ENCODE data around the gene EML4. TPM values are rescaled to one million over a fixed set of nuclear protein-coding genes. Genes with fewer than 3 reads are reported as not detected.
"Not testable (repeated sequence)": the region's sequence is repeated elsewhere in the genome, so short reads cannot be mapped to it uniquely, and the experiment has no call there.

EML4 gene
- total and polyA plus RNA-seq, 9 of the 15 experiments (the other 6 are each of a cell fraction or from before 2014, with no cell fraction given) = 14.7 to 48.3 (median 36.5) TPM

- Histone ChIP-seq H3K27me3 (ENCODE audit: control insufficient read depth in 2 of 2, insufficient read depth in 2 of 2, low read length in 2 of 2) (no peaks in the 10 kb centered on the region), H3K9ac (ENCODE audit: insufficient read depth in 1 of 2, low read depth in 2 of 2, low read length in 2 of 2) (no peak overlapping the region), H3K36me3 (ENCODE audit: control insufficient read depth, insufficient read depth, low read length) (peaks cover 78% of the 10 kb centered on the region), H3K4me1 (replicated peaks in 1 of 2; ENCODE audit: control insufficient read depth in 2 of 2, insufficient read depth in 2 of 2, low read length in 2 of 2) (peaks cover 0 to 9% of the 10 kb centered on the region in 2 experiments; a peak in 2 of 5 replicates), H4K20me1 (replicated peaks; ENCODE audit: control insufficient read depth, insufficient read depth, low read length) (no peaks in the 10 kb centered on the region), H3K4me3 (no peak overlapping the region), H3K4me2 (ENCODE audit: insufficient read depth, low read length) (no peak overlapping the region), H3K27ac (ENCODE audit: extremely low read depth, low read depth, low read length) (no peak overlapping the region), H3K79me2 (ENCODE audit: control insufficient read depth, insufficient read depth, low read length) (no peaks in the 10 kb centered on the region), H3K9me1 (ENCODE audit: control insufficient read depth, insufficient read depth, low read length) (no peaks in the 10 kb centered on the region), H2AFZ (ENCODE audit: low read depth, low read length) (no peak overlapping the region), H3K9me3 (replicated peaks; ENCODE audit: control insufficient read depth, insufficient read depth, low read depth, low read length) (no peaks in the 10 kb centered on the region)
- ChIA-PET POLR2A (no interaction called here), CTCF (ENCODE audit: low intra/inter-chr PET ratio) (no interaction called here)
- intact Hi-C loops (cut with micrococcal nuclease) (no loop called here), in situ Hi-C loops (cut with MboI) (no loop called here)
- TF ChIP-seq RAD21 (CRISPR knock-in tag; conservative IDR thresholded peaks at IDR 0.05 in 1 of 2, IDR thresholded peaks at IDR 0.05 in 1 of 2) (no peak), ZNF124 (CRISPR knock-in tag; IDR thresholded peaks at IDR 0.05) (no peak), NCOA4 (IDR thresholded peaks at IDR 0.05; ENCODE audit: partially characterized antibody) (no peak), ZNF146 (CRISPR knock-in tag; IDR thresholded peaks at IDR 0.05; ENCODE audit: unreplicated experiment) (no peak)
- no peak for FAIRE-seq
- no TSS peak for BruUV-seq (replicated peaks)
- no peak for ATAC-seq
- WGBS (ENCODE audit: insufficient coverage, low coverage, missing lambda C conversion rate) = 96% methylated on average over 3 of the region's 3 CpGs
- DNase-seq (ENCODE audit: extremely low read depth in 1 of 4, low spot score in 3 of 4) = no peak
Measured at GRCh38 chr2:42334220-42334619, 165.1 kb downstream of the EML4 start.

DNA sequence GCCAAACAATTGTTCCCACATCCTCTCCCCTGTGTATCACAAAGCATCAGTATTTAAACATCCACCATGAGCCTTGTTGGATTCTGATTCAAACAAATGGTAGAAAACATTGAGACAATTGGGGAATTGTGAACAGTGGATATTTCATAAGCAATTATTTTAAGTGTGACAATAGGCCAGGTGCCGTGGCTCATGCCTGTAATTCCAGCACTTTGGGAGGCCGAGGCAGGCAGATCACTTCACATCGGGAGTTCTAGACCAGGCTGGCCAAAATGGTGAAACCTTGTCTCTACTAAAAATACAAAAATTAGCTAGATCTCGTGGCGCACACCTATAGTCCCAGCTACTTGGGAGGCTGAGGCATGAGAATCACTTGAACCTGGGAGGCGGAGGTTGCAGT is 165.7 kb downstream of the EML4 start:
- H3K9ac ChIP-seq (ENCODE audit: insufficient read depth in 1 of 2, low read depth in 2 of 2, low read length in 2 of 2); CTCF ChIA-PET (ENCODE audit: low intra/inter-chr PET ratio); H3K27ac ChIP-seq (ENCODE audit: extremely low read depth, low read depth, low read length); DNase-seq (ENCODE audit: extremely low read depth in 1 of 4, low spot score in 3 of 4); H3K4me3 ChIP-seq; FAIRE-seq; H3K9me3 ChIP-seq (replicated peaks; ENCODE audit: control insufficient read depth, insufficient read depth, low read depth, low read length); ATAC-seq; H3K9me1 ChIP-seq (ENCODE audit: control insufficient read depth, insufficient read depth, low read length); H3K4me2 ChIP-seq (ENCODE audit: insufficient read depth, low read length); H3K79me2 ChIP-seq (ENCODE audit: control insufficient read depth, insufficient read depth, low read length); H3K27me3 ChIP-seq (ENCODE audit: control insufficient read depth in 2 of 2, insufficient read depth in 2 of 2, low read length in 2 of 2); BruUV-seq (replicated peaks); H2AFZ ChIP-seq (ENCODE audit: low read depth, low read length); intact Hi-C loops (cut with micrococcal nuclease); POLR2A ChIA-PET; in situ Hi-C loops (cut with MboI); H3K4me1 ChIP-seq (replicated peaks in 1 of 2; ENCODE audit: control insufficient read depth in 2 of 2, insufficient read depth in 2 of 2, low read length in 2 of 2); H4K20me1 ChIP-seq (replicated peaks; ENCODE audit: control insufficient read depth, insufficient read depth, low read length): not testable (repeated sequence)
- H3K36me3 ChIP-seq (ENCODE audit: control insufficient read depth, insufficient read depth, low read length) = peaks cover 71% of the 10 kb centered on the region
- WGBS (ENCODE audit: insufficient coverage, low coverage, missing lambda C conversion rate) = 97% methylated on average over 6 of the region's 6 CpGs
